ENCODE data around the gene NRG3.
"Not testable (repeated sequence)": the region's sequence is repeated elsewhere in the genome, so short reads cannot be mapped to it uniquely, and the experiment has no call there.

The NRG3 gene

DNA sequence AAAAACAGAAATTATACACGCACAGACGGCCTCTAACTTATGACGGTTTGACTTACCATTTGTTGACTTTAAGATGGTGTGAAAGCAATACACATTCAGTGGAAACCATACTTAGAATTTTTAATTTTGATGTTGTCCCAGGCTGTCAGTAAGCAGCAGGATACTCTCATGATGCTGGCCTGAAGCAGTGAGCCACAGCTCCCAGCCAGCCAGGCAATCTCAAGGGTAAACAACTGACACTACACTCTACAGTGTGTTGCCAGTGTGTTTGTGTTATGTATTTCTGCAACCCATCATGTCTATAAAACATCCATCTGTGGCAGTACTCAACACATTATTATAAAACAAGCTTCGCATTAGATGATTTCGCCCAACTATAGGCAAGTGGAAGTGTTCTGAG is 747.5 kb downstream of the NRG3 start:
- no peak for DNase-seq

DNA sequence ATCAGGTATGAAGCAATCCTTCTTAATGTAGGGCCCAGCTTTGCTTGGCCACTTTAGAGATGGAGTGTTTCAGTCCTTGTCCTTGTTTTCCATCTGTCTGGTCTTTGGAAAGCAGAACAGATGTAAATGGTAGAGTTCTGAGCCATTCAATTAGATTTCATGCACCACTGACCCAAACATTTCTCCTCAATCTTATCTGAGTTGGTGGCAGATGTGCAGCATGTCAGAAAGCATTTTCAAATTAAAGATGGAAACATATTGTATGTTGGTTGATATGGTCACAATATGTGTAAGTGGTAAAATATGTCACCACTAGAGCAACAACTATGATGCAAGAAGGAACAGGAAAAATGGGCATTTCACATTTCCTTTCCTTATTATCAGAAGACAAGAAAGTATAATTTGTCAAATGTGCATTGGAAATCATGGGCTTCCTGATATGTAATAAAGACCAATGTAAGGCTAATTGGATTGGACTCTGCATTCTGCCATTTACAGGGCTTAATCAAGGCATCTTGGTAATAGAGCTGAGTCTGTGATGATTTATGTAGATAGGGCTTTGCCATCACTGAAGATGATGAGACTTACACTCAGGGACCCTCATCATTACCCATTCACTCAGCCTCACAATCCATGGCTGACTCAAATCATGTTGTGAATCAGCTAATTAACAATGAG is 750.7 kb downstream of the NRG3 start:
- no peak for DNase-seq

DNA sequence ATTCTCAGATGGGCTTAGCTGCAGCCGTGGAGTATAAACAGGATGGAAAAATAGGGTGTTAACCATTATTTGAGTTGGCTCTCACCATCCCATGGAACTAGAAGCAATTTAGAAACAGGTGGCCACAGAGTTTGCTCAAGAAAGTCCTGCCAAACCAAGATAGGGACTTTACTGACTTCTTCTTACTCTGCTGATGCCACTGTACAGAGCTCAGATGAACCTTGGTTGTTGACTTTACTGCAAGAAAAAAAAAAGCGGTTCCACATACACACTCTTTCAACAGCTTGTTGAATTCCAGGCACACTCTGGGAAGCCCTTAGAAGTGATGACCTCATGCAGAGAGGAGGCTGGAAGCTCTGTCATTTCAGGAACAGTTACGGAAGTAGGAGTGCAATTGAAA is 753.4 kb downstream of the NRG3 start:
- DNase-seq = peak; percentile 71

DNA sequence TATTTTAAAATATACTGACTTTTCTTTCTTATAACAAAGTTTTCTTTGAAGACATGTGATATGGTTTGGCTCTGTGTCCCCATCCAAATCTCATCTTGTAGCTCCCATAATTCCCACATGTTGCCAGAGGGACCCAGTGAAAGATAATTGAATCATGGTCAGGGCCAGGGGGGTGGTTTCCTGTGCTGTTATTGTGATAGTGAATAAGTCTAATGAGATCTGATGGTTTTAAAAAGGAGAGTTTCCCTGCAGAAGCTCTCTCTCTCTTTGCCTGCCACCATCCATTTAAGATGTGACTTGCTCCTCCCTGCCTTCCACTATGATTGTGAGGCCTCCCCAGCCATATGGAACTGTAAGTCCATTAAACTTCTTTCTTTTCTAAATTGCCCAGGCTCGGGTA is 768.1 kb downstream of the NRG3 start:
- DNase-seq = no peak

DNA sequence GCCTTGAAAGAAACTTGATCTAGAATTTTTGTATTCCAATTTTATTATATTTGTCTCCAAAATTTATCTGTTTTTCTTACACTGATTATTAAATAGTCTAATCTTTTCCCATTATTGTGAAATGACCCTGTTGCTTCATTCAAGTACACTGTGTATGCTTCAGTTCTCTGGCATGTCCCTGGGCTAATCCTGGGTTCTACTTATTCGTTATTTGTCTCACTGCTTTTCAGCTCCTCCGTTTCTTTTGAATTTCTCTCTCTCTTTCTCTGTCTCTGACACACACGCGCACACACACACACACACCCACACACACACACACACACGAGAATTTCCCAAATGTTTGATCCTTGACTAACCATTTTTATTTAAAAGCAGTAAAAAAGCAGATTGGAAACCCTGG is 768.6 kb downstream of the NRG3 start:
- DNase-seq = no peak

DNA sequence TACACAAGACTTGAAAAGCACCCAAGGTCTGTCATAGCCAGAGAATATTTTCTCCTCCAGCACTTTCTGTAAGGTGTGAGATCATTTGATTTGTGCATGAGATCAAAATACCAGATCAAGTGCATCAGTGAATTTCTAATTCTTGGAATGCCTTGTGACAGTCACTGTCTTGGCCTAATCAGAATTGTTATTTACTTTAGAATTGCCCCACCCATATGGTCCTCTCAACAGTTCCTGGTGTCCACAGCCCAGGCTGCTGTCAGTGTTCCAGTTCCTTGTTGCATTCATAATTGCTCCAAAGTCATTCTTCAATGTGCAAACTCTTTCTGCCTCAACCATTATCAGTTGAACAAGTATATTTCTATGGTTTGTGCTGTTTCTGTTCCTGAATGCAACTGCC is 770.2 kb downstream of the NRG3 start:
- no peak for DNase-seq

DNA sequence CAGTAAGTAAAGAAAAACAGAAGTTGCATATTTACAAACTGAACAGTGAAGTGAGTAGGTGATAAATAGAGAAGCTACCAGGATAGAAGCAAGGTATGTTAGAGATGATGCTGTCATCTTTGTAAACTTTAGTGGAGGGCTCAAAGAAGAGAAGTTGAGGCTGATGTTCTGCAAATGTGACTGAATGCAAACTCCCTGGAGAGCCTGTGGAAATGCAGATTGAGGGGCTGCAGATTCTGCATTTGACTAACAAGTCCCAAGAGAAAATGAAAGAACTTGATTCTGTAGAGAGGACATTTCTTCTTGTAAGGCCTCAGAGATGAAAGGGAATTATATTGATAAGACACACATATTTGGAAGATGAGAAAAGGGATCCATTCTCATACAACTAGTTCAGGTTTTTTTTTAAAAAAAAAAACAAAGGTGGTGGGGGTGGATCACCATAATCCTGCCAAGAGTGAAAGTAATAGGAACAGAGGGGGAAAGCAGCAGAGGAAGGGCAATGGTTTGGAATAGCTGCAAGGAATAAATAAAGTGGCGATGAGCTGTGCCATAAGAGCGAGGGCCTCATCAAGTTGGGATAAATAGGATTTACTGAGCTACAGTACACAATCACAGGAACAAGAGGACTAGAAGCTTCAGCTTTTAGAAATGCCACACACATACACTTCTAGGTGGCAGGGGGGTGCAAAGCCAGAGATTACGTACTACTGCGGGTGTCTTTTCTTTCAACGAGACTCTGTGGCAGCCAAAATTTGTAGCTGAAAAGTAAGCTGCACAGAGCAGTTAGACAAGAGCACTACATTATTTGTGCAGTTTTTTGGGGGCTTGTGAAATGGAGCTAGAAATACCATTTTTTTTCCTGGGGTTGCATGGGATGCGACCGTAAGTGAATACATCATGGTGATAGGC is 778.5 kb downstream of the NRG3 start:
- no peak for DNase-seq

DNA sequence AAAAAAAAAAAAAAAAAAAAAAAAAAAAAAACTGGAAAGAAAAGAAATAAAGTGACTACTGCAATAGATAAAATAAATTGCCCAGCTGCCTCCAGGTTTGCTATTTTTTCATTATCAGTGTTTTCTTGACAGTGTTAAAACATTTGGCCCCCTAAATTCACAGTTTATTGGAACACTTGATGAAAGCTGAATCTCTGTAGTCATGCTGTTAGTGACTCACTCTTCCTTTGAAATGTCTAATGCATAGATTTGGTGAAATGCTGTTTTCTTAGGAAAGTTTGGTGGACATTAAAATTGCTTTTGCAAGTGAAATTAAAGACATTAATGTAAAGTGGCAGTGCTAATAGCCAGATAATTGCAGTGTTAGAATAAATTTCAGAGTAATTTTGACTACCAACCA is 785.2 kb downstream of the NRG3 start:
- no peak for DNase-seq

DNA sequence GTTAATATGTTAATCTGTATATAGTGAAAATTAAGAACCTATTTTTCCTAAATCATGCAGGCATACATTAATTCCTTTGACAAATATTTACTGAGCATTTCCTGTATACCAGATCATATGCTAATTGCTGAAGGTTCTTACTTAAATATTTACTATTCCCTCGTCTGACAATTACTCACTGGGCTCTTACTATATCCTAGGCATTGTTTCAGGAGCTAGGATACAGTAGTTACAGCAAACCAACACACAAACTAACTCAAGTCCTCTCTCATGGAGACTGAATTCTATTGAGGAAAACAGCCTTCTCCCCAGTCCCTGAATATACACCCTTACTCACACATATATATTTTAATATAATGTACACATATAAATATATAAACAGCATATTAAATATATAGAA is 786.0 kb downstream of the NRG3 start:
- no peak for DNase-seq

DNA sequence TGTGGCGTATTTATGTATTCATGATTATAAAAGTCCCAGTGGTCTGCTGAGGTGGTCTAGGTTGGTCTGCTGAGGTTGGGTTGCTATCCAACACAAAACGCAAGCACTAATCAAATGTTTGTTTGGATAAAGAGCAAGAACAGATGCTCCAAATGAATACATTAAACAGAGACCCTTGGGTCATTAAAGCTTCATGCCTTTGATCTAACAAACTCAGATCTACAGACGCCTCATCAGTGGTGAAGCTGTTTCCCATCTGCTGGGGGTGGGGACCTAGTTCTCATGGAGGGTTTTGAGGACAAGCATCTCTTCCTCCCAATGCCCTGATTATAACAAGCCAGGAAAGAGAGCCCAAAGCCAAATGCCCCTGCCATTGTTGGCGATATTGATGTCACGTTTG is 786.7 kb downstream of the NRG3 start:
- no peak for DNase-seq

DNA sequence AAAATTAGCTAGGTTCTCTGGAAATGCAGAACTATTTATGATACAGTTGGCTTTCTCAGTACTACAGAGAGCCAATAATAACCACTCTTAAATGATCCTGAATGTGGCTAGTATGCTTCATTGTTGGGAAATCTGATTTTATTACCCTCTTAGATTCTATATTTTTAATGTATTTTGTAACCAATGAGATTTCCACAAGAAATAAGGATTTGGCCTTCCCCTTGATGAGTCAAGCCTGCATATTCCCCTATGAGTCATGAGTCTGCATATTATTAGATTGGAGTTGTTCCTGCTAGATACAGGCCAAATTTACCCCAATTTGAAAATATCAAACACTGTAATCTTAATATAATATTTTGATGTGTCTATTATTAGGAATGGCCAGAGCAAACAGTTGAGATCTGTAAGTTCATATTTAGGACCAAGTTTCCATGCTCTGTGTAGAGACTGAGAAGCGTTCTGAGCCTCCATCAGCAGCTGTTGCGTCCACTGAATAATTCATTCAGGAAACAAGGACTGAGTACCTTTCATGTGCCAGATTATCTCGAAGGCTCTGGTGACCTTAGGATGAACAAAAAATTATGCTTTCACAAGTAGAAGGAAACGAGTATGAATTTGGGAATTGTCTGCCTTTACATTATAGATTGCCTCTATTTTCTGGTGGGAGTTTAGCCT is 793.4 kb downstream of the NRG3 start:
- no peak for DNase-seq

DNA sequence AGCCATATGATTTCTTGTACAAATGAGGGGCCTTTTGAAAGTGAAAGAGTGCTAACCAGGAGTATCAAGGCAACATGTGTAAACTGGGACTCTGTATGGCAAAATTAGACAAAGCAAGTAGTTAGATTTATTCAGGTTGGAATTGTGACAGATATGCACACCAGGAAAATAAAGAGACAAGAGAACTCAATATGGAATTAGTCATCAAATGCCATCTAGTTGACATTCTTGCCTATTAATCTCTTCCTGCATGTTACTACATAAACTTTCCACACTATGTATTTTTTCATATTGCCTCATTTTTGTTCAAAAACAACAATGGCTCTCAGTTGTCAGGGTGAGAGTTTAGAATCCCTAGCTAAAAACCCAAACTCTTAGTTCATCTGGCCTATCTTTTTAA is 799.0 kb downstream of the NRG3 start:
- no peak for DNase-seq

DNA sequence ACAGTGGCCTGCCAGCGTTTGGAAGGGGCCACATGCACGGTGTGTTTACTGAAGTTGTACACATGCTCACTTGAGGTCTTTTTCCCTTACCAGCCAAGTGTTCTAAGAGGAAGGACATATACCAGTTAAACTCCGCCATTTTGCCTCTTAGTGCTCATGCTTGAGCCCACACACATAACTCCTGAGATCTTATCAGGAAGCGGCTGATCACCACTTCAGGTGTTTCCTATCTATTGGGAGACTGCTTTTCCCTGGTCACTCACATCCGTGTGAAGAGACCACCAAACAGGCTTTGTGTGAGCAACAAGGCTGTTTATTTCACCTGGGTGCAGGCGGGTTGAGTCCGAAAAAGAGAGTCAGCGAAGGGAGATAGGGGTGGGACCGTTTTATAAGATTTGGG is 802.9 kb downstream of the NRG3 start:
- not testable (repeated sequence) for DNase-seq

DNA sequence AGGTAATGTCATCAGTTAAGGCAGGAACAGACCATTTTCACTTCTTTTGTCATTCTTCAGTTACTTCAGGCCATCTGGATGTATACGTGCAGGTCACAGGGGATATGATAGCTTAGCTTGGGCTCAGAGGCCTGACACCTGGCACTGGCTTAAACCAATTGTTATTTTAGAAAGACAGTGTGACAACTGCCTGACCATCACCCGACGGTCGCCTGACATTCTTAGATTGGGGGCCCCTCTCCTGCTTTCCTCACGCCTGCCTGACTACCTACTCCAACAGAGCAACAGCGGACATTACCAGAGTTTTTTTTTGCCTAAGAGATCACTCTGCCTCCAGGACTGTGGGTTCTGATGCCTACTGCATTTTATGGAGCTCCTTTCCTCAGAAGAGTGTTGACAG is 803.5 kb downstream of the NRG3 start:
- not testable (repeated sequence) for DNase-seq

DNA sequence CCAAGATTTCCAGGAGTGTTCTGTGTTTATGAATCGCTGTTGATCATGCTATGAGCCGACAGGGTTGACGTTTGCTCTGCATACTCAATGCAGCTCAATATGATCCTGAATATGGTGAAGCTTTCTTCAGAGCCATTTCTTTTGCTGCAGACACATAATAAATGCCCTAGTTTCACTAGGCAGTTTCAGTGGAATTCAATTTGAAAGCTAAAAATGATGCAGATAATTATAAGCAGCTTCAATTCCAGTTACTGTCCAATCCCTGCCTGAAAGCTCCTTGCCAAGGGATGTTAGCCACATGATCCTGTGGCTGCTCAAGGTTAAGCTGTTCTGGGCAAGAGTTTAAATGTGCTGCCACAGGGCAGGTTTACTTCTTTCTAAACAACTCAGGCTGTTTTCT is 805.6 kb downstream of the NRG3 start:
- DNase-seq = no peak

DNA sequence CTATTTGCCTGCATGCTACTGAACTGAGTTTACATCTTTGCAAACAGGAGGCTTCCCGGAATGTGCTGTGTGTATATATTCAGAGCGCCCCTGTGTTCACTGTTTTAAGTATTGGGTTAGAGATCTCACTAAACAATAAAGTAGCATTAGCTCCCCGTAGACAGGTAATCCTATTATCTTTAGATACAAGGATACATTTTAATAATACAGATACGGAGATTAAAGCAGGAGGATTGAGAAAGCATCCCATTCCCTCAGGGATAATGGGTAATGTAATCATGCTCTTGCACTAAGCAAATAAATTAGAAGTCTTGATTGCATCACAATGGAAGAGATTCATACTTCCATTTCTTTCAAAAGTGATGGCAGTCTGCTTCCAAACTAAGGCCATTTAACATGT is 809.0 kb downstream of the NRG3 start:
- DNase-seq = no peak

DNA sequence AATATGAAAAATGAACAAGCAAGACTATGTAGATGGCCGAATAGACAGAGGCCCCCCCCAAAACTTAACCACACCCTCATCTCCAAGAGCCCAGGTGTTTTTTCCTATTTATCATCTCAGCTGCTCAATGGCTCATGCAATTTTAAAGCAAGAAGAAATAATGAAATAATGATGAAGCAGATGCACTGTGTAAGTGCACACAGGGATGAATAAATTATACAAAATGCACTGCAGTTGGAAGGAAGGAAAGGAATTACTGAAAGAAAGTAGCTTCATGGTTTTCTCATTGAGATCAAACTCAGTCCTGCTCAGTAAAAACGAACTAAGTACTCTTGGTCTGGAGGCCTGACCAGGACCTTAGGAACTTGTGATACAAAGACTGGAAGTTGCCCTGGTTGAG is 810.1 kb downstream of the NRG3 start:
- DNase-seq = no peak

DNA sequence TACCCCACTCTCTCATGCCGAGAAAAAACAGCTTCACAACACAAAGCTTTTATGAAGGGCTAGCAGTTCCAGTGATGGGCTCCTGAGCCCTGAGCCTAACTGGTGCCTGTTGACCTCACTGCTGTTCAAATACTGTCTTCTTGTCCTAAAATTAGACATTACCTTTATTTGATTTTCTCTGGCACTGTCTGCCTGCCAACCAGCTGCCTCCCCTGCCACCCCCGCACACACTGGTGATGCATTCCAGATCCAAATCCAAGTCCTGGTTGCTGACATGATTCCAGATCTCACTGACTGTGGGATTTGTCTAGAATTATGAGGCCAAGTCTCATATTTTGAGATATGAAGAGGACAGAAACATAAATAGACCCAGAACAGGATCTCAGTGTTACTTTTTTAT is 816.2 kb downstream of the NRG3 start:
- no peak for DNase-seq

DNA sequence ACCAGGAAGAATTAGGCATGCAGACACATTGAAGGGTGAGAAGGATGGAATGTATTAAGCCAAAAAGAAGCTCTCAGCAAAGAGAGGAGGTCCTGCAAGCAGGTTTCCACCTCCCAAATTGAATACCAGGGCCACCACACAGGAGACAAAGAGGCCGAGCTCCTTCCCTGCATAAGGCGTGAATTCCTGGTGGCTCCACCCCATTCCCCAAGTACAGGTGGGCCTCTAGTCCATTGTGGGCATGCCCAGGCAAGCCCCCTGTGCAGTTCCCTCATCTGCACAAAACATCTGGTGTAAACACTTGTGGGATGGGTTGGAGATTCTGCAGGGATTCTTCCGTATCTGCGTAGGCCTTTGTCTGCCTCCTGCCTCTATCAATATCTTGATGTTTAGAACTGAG is 817.5 kb downstream of the NRG3 start:
- no peak for DNase-seq

DNA sequence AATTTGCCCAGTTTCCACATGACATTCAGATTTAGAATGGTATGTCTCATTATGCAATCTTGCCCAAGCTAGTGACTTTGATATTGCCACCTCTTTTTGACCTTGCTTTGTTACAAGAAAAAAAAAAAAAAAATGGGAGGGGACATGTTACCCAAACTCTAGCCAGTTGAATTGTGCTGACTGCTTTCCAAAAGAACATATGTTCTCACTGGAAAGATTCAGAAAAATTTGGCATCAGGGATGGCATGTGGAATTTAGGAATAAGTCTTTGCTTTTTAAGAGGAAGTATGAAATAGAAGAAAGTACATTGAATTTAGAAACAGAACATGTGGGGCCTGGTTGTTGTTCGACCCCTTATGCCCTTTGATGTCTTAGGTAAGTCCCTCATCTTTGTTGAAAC is 846.8 kb downstream of the NRG3 start:
- DNase-seq = no peak

DNA sequence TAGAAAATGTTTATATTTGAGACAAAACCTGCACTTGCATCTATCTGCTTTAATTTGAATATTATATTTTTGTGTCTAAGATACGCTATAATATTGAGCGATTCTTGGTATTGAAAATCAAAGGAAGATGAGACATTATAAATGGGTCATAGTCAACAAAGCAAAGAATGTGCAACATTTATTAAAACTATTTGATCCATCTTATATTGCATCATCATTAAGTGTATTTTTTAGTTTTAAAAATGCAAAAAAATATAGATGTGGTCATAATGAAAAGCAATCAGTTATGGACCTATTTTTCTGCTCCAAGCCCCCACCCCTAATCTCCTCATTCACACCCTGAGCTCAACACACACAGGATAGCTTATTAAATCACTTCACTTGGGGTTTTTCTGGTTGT is 847.3 kb downstream of the NRG3 start:
- DNase-seq = no peak

DNA sequence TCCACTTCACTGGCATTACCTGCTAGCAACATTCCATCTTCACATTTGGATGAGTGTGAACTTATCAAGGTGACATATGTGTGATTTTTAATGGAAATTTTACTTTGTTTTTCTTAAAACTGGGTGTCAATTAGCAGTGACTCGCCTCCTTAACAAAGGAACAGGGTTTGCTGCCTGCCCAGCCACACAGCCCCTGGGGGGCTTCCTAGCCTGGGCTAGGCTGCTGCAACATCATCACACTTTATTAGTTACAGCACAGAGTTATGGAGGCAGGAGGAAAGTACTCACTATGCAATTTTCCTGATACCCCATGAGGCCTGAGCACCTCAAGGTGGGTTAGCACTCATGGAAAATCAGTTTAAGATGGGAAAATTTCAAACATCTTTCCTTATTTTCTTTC is 861.3 kb downstream of the NRG3 start:
- no peak for DNase-seq

DNA sequence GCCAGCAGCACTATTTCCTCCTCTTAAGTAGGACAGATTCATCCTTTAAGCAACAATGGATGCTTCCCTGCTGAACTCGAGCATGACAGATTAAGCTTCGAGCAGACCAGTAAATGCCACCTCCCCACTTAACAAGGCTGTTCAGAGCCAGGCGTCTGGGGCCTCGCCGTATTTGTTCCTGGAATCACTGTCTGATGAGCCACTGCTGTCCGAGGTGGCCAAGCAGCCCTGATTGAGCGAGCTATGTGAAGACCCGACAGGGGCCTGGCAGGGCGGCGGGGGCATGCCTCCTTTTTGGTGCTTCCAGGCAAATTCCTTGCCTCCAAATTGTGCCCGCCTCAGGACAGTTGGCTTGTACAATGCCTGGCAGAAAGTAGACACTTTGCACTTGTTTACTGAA is 862.6 kb downstream of the NRG3 start:
- peak; percentile 73 for DNase-seq

DNA sequence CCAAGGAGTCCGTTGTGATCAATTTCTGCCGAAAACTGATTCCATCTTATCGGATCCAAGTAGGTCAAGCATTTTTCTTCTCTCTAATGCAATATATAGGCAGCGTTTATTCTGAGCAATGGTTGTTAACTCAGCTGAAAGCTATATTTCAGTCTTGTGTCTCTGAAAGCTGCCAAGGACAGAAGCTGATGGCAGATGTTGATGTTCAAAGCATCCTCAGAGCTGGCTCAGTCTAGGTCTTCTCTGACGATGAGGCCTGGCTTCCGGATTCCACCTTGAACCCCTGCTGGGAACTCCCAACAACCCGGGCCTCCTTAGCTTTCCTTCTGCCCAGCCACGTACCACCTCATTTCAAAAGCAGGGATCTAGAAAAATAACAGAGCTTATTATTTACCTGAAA is 863.6 kb downstream of the NRG3 start:
- no peak for DNase-seq

Measured in islet precursor cell (in vitro differentiated cells).